ENCODE results near the gene GJB3.

- TF ChIP-seq POLR2A (IDR thresholded peaks at IDR 0.05; ENCODE audit: low read depth, low read length), result no peak
- no peak for TF ChIP-seq POLR2AphosphoS5 (IDR thresholded peaks at IDR 0.05; ENCODE audit: low read depth, low read length)
- no peak for TF ChIP-seq TAF1 (IDR thresholded peaks at IDR 0.05; ENCODE audit: low read depth, low read length)
- no peak for TF ChIP-seq POU2F2 (IDR thresholded peaks at IDR 0.05; ENCODE audit: low read depth, low read length)
- TF ChIP-seq SPI1 (IDR thresholded peaks at IDR 0.05; ENCODE audit: low read depth, low read length), result no peak
- TF ChIP-seq PAX5 (IDR thresholded peaks at IDR 0.05; ENCODE audit: insufficient read depth, low read length, severe bottlenecking), result no peak
Measured at GRCh38 chr1:34759503-34760357, 21.3 kb upstream of the GJB3 start, which contains the start of gene GJB4.
